Panc1 (cell line): ENCODE data around the gene NME2. TPM values are rescaled to one million over a fixed set of nuclear protein-coding genes. Genes with fewer than 3 reads are reported as not detected.
A peak's percentile ranks its signal among the peaks of the same experiment; 100 is the strongest.

Experiments
- ATAC-seq: fragments of 200-7000 bp; cut with Tn5 transposase; 2 replicates; pipeline ENCODE4 v1.9.1; 2020; ENCODE audit warnings: mild to moderate bottlenecking, moderate library complexity
- BruUV-seq: library from RNA; stranded (reverse); fragments of 400-500 nt; replicated peaks from 2 replicates; lab custom pipeline; 2021; lab: Mats Ljungman, UMichigan
- CTCF ChIA-PET: fragments of 300-600 bp; sonication (Branson Sonifier 250); formaldehyde crosslinking; loops from one replicate; lab custom pipeline; 2022; ENCODE audit warnings: antibody characterized with exemption; lab: Charles Lee
- POLR2A ChIA-PET: fragments of 300-600 bp; sonication (Branson Sonifier 250); formaldehyde crosslinking; loops from one replicate; lab custom pipeline; 2022; ENCODE audit warnings: antibody characterized with exemption; lab: Charles Lee
- DNase-seq: peaks from one replicate; pipeline ENCODE4 v3.0.0-alpha.2; 2010; ENCODE audit warnings: low read depth, low spot score
- H3K27ac ChIP-seq: 2 replicates; pipeline ENCODE4 v1.5.1; 2011; ENCODE audit warnings: mild to moderate bottlenecking, low read length, inconsistent platforms
- H3K27me3 ChIP-seq: fragments of 200-500 bp; sonication (Bioruptor generic); 2 replicates; pipeline ENCODE4 v1.6.0; 2014; ENCODE audit warnings: low read length, inconsistent platforms; ENCODE audit not compliant: control insufficient read depth, insufficient read depth
- H3K36me3 ChIP-seq: fragments of 200-500 bp; sonication (Bioruptor generic); 2 replicates; pipeline ENCODE4 v1.5.1; 2014; ENCODE audit warnings: inconsistent platforms, mild to moderate bottlenecking, low read length, moderate library complexity; ENCODE audit not compliant: control insufficient read depth, insufficient read depth
- H3K4me1 ChIP-seq: 2 replicates; pipeline ENCODE4 v1.5.1; 2011; ENCODE audit warnings: inconsistent platforms, mild to moderate bottlenecking, low read length, moderate library complexity; ENCODE audit not compliant: control insufficient read depth, insufficient read depth
- H3K4me3 ChIP-seq, 2 experiments: 2 replicates each; pipeline ENCODE4 v1.5.1; 2011 to 2012; ENCODE audit warnings: low read depth in 2 of 2, low read length in 2 of 2, mild to moderate bottlenecking in 2 of 2, inconsistent platforms in 1 of 2, moderate library complexity in 1 of 2
- H3K9me3 ChIP-seq: fragments of 200-500 bp; sonication (Bioruptor generic); 2 replicates; pipeline ENCODE4 v1.5.1; 2014; ENCODE audit warnings: low read depth, mild to moderate bottlenecking, inconsistent platforms, low read length, moderate library complexity; ENCODE audit not compliant: control insufficient read depth, insufficient read depth
- CTCF ChIP-seq: fragments of 450-650 bp; IDR thresholded peaks from 2 replicates; pipeline ENCODE4 v1.5.1; 2017; ENCODE audit warnings: mild to moderate bottlenecking
- POLR2AphosphoS5 ChIP-seq: IDR thresholded peaks from 2 replicates; pipeline ENCODE4 v1.6.1; 2012; ENCODE audit warnings: mild to moderate bottlenecking, low read depth, low read length, moderate library complexity
- REST ChIP-seq, 2 experiments: IDR thresholded peaks; 2 replicates each; pipeline ENCODE4 v1.6.1; 2011 to 2012; ENCODE audit warnings: low read depth in 2 of 2, control low read depth in 1 of 2, low read length in 1 of 2, mild to moderate bottlenecking in 1 of 2, moderate library complexity in 1 of 2; ENCODE audit not compliant: insufficient read depth in 1 of 2
- SIN3A ChIP-seq: IDR thresholded peaks from 2 replicates; pipeline ENCODE4 v1.6.1; 2012; ENCODE audit warnings: low read depth, mild to moderate bottlenecking, low read length, moderate library complexity, borderline replicate concordance; ENCODE audit not compliant: insufficient read depth
- TCF7L2 ChIP-seq: IDR thresholded peaks from 2 replicates; pipeline ENCODE4 v1.6.1; 2011; ENCODE audit warnings: mild to moderate bottlenecking, low read depth, low read length, inconsistent platforms
- in situ Hi-C: cut with HindIII; loops from 2 replicates; pipeline ENCODE4 v1.10.0; 2016; ENCODE audit warnings: low sequenced_read_pairs, low pct_unique_long_range_greater_than_20kb
- intact Hi-C: fragments of 100-400 bp; cut with micrococcal nuclease; formaldehyde crosslinking; loops from one replicate; pipeline ENCODE4 v1.10.0; 2022; ENCODE audit not compliant: unreplicated experiment
- total RNA-seq: library from RNA; stranded (reverse); gene quantifications from one replicate; pipeline ENCODE4 v1.2.1, GENCODE V29; 2021; ENCODE audit not compliant: unreplicated experiment

NME2 gene
- total RNA-seq, 1 experiment from 2014 or later, result 1,280 TPM

DNA sequence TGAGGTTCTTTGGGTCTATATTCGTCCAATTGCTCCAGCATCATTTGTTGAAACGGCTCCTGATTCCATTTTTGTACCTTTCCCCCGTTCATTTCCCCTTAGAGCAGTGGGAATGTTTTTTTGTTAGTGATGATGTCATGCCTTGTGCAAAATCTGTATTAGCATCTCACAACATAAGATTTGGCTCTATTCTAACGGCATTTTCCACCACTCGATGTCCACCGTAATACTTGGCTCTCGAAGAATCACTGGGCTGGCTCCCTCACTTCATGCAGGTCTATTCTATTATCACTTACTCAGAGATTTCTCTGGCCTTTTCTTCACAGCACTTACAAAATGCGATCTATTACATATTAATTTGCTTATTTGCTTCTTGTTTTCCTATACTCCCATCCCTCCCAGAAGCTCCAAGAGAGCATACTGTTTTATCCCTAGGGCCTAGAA is 13.4 kb upstream of the NME2 start:
- CTCF ChIA-PET, result interaction anchor here (0.7 to 2.3 kb wide), 5 partner anchors 9 to 154 kb away, joined by 3 to 18 read pairs (median 3); partner anchors contain the start of gene SPAG9
- Histone ChIP-seq H3K27ac (peak overlapping the region; percentile 97), H3K27me3 (no peaks in the 10 kb centered on the region), H3K4me3 (peak overlapping the region; percentile 91 to 99), H3K4me1 (peaks cover 11% of the 10 kb centered on the region; the same call in 1 of the 2 replicates), H3K36me3 (peaks cover 26% of the 10 kb centered on the region), H3K9me3 (no peaks in the 10 kb centered on the region)
- POLR2A ChIA-PET, result interaction anchor here (0.5 to 1.5 kb wide), 2 partner anchors 12 to 32 kb away, joined by 5 to 14 read pairs; partner anchors contain the start of gene SPAG9
- intact Hi-C loops (loop anchor here (1.0 to 10.0 kb wide), 3 partner anchors 33 to 298 kb away; no protein-coding TSS in a partner anchor), in situ Hi-C loops (no loop called here)
- DNase-seq (no peak), ATAC-seq (peak; percentile 43)
- TSS peak; percentile 76 for BruUV-seq
- TF ChIP-seq REST (IDR thresholded peaks at IDR 0.05; ENCODE audit: insufficient read depth in 1 of 2, low read depth in 2 of 2, low read length in 1 of 2) (no peak), SIN3A (no peak), POLR2AphosphoS5 (no peak), TCF7L2 (no peak), CTCF (no peak)

GRCh38 chr17:51153210-51154072 is 12.8 kb upstream of the NME2 start, which contains the start of gene NME1:
Gene NME1 (plus strand): TSS chr17:51153559. CDS start chr17:51155655, 2,096 bp downstream.
- Histone ChIP-seq H3K9me3 (no peaks in the 10 kb centered on the region), H3K36me3 (peaks cover 27% of the 10 kb centered on the region), H3K27me3 (no peaks in the 10 kb centered on the region), H3K4me1 (peaks cover 11% of the 10 kb centered on the region; the same call in 1 of the 2 replicates), H3K27ac (peak within 1 kb of the TSS; percentile 97), H3K4me3 (peak within 1 kb of the TSS; percentile 91 to 99)
- BruUV-seq, result no TSS peak
- intact Hi-C loops, result loop anchor here (1.0 to 10.0 kb wide), 3 partner anchors 34 to 299 kb away; no protein-coding TSS in a partner anchor
- CTCF ChIA-PET, result interaction anchor here (0.6 to 2.3 kb wide), 7 partner anchors 10 to 200 kb away, joined by 3 to 18 read pairs (median 3); partner anchors contain the start of gene SPAG9
- TF ChIP-seq SIN3A (peak; percentile 99), REST (IDR thresholded peaks at IDR 0.05; ENCODE audit: insufficient read depth in 1 of 2, low read depth in 2 of 2, low read length in 1 of 2) (peak in 1 of 2 experiments; percentile 69; a peak in 1 of 4 replicates), CTCF (peak; percentile 94), TCF7L2 (peak; percentile 76), POLR2AphosphoS5 (peak; percentile 98)
- ATAC-seq (peak; percentile 98), DNase-seq (peak; percentile 95)
- POLR2A ChIA-PET, result interaction anchor here (0.5 to 1.5 kb wide), 2 partner anchors 11 to 33 kb away, joined by 5 to 14 read pairs; partner anchors contain the start of gene SPAG9
- in situ Hi-C loops, result no loop called here
